ENCODE data around the gene ADD2. TPM values are rescaled to one million over a fixed set of nuclear protein-coding genes. Genes with fewer than 3 reads are reported as not detected.

Gene ADD2
- total and polyA plus RNA-seq, 2 donors (not counting 1 experiment from before 2014, with no cell fraction given), result 15.9 to 21.7 TPM

- no peaks in the 10 kb centered on the region for H3K4me1 Mint-ChIP-seq
- Histone ChIP-seq H3K9me3 (ENCODE audit: control extremely low read depth in 1 of 3, control insufficient read depth in 2 of 3, insufficient read depth in 1 of 3, low read length in 2 of 3) (no peaks in the 10 kb centered on the region), H3K79me2 (ENCODE audit: control insufficient read depth, insufficient read depth, low read length) (no peaks in the 10 kb centered on the region), H3K9ac (ENCODE audit: low read length) (no peak overlapping the region), H4K20me1 (ENCODE audit: control insufficient read depth, insufficient read depth, low read length, poor library complexity, severe bottlenecking) (peaks cover 18% of the 10 kb centered on the region), H3K4me1 (ENCODE audit: control insufficient read depth in 2 of 2, insufficient read depth in 2 of 2, low read length in 2 of 2) (no peaks in the 10 kb centered on the region), H3K27me3 (replicated peaks in 1 of 4; ENCODE audit: control extremely low read depth in 1 of 4, control insufficient read depth in 3 of 4, insufficient read depth in 4 of 4, low read length in 3 of 4) (no peaks in the 10 kb centered on the region), H2AFZ (ENCODE audit: insufficient read depth, low read depth, low read length, poor library complexity, severe bottlenecking) (no peak overlapping the region), H3K36me3 (replicated peaks in 1 of 2; ENCODE audit: control extremely low read depth in 1 of 2, control insufficient read depth in 1 of 2, extremely low read depth in 1 of 2, insufficient read depth in 2 of 2, low read length in 1 of 2) (peaks cover 0 to 16% of the 10 kb centered on the region in 2 experiments), H3K4me3 (ENCODE audit: control extremely low read depth in 1 of 5, extremely low read depth in 1 of 5, insufficient read depth in 1 of 5, low read depth in 2 of 5, low read length in 4 of 5) (no peak overlapping the region), H3K4me2 (replicated peaks; ENCODE audit: low read depth, low read length, poor library complexity, severe bottlenecking) (no peak overlapping the region), H3K27ac (ENCODE audit: low read length in 2 of 2) (no peak overlapping the region)
- no peaks in the 10 kb centered on the region for H3K27me3 Mint-ChIP-seq
- no peak for TF ChIP-seq CTCF (IDR thresholded peaks at IDR 0.05)
- no peak for TF ChIP-seq EZH2 (IDR thresholded peaks at IDR 0.05; ENCODE audit: borderline replicate concordance, insufficient read depth, low read depth, low read length, poor library complexity, severe bottlenecking)
- WGBS (ENCODE audit: insufficient coverage), result 100% methylated on average over 1 of the region's 1 CpG
- no peak overlapping the region for H3K4me3 Mint-ChIP-seq
- ATAC-seq (ENCODE audit: low read depth) (no peak), DNase-seq (no peak)
- intact Hi-C loops (cut with micrococcal nuclease), result no loop called here
- POLR2A ChIA-PET, result no interaction called here
- H3K9me3 Mint-ChIP-seq (ENCODE audit: insufficient read depth), result no peaks in the 10 kb centered on the region
- CTCF ChIA-PET, result no interaction called here
- H3K27ac Mint-ChIP-seq, result no peak overlapping the region
These were observed 56.8 kb downstream of the ADD2 start for GRCh38 chr2:70711191-70711590.

- Histone ChIP-seq H3K9me3 (ENCODE audit: control extremely low read depth in 1 of 3, control insufficient read depth in 2 of 3, insufficient read depth in 1 of 3, low read length in 2 of 3) (no peaks in the 10 kb centered on the region), H3K9ac (ENCODE audit: low read length) (no peak overlapping the region), H3K27ac (ENCODE audit: low read length in 2 of 2) (no peak overlapping the region), H3K36me3 (replicated peaks in 1 of 2; ENCODE audit: control extremely low read depth in 1 of 2, control insufficient read depth in 1 of 2, extremely low read depth in 1 of 2, insufficient read depth in 2 of 2, low read length in 1 of 2) (peaks cover 0 to 22% of the 10 kb centered on the region in 2 experiments), H3K27me3 (replicated peaks in 1 of 4; ENCODE audit: control extremely low read depth in 1 of 4, control insufficient read depth in 3 of 4, insufficient read depth in 4 of 4, low read length in 3 of 4) (no peaks in the 10 kb centered on the region), H3K4me1 (ENCODE audit: control insufficient read depth in 2 of 2, insufficient read depth in 2 of 2, low read length in 2 of 2) (no peaks in the 10 kb centered on the region), H3K79me2 (ENCODE audit: control insufficient read depth, insufficient read depth, low read length) (no peaks in the 10 kb centered on the region), H2AFZ (ENCODE audit: insufficient read depth, low read depth, low read length, poor library complexity, severe bottlenecking) (no peak overlapping the region), H3K4me2 (replicated peaks; ENCODE audit: low read depth, low read length, poor library complexity, severe bottlenecking) (no peak overlapping the region), H4K20me1 (ENCODE audit: control insufficient read depth, insufficient read depth, low read length, poor library complexity, severe bottlenecking) (peaks cover 11% of the 10 kb centered on the region), H3K4me3 (ENCODE audit: control extremely low read depth in 1 of 5, extremely low read depth in 1 of 5, insufficient read depth in 1 of 5, low read depth in 2 of 5, low read length in 4 of 5) (no peak overlapping the region)
- CTCF ChIA-PET, result no interaction called here
- POLR2A ChIA-PET, result no interaction called here
- DNase-seq (no peak), ATAC-seq (ENCODE audit: low read depth) (no peak)
- 100% methylated on average over 1 of the region's 3 CpGs for WGBS (ENCODE audit: insufficient coverage)
- no peaks in the 10 kb centered on the region for H3K27me3 Mint-ChIP-seq
- H3K4me1 Mint-ChIP-seq, result no peaks in the 10 kb centered on the region
- H3K4me3 Mint-ChIP-seq, result no peak overlapping the region
- no peak overlapping the region for H3K27ac Mint-ChIP-seq
- intact Hi-C loops (cut with micrococcal nuclease), result no loop called here
- no peaks in the 10 kb centered on the region for H3K9me3 Mint-ChIP-seq (ENCODE audit: insufficient read depth)
- TF ChIP-seq EZH2 (IDR thresholded peaks at IDR 0.05; ENCODE audit: borderline replicate concordance, insufficient read depth, low read depth, low read length, poor library complexity, severe bottlenecking) (no peak), CTCF (IDR thresholded peaks at IDR 0.05) (no peak)
These were observed 57.8 kb downstream of the ADD2 start for GRCh38 chr2:70710038-70710690.

Measured in B cell (primary cell).